NOMO-1 (cell line): ENCODE results near the gene OTC.
A peak's percentile ranks its signal among the peaks of the same experiment; 100 is the strongest.

ENCODE experiments used
- DNase-seq, 2 experiments: peaks; one replicate each; lab custom pipeline; 2025; ENCODE audit not compliant: unreplicated experiment in 2 of 2; lab: John Stamatoyannopoulos, UW

Gene OTC

DNA sequence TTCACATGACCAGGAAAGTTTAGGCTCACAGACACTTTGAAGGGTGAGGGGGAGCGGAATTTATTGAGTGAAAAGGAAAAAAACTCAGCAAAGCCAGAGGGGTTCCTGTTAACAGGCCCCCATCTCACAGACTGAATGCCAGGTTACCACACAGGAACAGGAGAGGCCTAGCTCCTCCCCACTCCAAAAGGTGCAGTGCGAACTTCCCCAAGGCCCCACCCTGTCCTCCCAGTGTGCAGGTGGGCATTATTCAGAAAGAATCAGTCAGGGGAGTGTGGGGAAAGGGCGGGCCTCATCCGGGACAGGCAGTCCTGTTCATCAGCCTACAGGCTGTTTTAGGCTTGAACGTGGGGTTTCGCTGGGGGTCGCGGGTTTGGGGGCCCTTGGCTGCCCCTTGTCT lies 4.0 kb downstream of the OTC start:
- no peak for DNase-seq

DNA sequence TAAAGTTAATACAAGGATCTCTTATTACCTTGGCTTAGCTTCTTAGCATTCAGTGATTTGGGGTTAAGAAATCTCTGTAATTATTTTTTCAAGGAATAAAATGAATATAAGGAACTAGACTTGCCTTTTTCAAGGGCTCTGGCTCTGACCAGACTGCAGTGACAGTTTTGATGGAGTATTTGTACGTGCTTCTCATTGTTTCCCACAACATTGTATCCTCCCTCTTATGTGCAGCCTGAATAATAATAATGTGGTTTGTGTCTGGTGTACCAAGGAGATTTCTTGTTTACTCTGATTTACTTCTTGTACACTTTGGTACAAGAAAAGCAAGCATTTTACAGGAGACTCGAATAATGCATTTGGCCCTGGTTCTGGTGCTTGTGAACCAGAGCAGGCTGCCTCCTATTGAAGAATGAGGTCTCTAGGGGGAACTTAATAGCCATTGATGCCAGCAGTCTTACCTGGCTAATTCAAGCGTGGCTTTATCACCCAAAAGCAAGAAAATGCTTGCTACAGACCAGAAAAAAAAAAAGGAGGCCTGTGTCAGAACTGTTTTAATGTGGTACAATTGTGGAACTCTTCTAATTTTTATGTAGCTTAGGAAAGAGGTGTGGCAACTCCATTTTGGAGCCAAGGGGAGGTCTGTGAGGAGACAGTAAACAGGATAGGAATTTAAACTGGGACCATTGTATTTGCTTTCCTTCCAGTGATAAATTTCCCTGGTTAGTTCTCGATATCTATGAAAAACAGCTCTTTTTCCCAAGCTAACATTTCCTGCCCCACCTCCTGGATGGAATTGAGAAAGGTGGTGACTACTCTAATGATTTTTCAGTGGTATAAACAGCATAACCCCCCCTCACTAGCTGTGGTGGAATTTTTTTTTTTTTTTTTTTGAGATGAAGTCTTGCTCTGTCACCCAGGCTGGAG lies 5.6 kb downstream of the OTC start:
- no peak for DNase-seq

GRCh38 chrX:38363046-38363445 lies 10.6 kb downstream of the OTC start:
- no peak for DNase-seq

DNA sequence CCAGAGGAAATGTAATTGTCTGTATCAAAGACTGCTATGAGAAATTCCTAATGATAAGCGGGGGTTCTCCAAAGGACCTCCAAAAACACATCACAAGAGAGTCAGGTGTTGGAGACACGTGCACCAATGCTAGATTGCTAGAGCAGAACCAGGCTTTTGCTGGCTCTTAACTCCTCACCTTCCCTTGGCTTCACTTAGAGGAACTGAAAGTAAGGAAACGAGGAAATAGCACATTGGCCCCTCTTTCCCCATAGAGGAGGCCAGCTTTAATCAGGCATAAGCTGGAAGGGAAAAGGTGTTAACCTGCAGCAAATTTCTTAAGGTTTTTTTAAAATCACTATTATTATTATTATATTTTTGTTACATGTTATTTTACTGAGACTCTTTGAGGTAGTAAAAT lies 13.6 kb downstream of the OTC start:
- peak; percentile 76 to 81 for DNase-seq

GRCh38 chrX:38368774-38369173 lies 16.4 kb downstream of the OTC start:
- DNase-seq: no peak

DNA sequence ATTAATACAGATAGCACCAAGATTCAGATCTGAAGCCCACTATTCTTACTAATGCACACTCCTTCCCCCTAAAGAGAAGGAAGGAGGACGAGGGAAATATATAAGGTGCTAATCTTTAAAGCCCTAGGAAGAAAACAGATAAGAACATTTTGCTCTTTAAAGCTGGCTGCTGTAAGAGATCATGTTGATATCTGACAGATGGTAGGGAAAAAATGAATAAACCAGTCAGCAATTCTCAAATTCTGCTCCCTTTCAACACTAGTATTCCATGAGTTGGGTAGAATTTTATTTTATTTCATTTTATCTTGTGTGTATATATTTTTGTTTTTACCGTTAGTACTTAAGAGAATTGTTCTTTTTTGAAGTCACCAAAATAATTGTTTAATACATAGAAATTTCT lies 19.2 kb downstream of the OTC start:
- no peak for DNase-seq

DNA sequence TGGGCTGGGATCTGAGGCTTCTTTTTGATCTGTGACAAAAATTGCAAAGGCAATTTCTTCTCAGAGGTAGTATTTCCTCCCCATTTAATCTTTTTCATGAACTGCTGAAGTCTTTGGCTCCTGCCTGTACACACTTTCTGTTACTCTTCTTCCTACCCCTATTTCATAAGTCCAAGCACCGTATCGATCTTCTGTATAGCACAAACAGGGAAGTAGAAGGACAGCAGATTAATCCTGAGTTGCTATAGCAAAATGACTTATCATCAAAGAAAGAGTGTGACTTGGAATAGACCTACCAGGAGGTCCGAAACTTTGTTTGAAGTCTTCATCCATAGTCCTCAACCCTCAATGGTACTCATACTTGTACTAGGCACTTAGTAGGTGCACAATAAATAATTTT lies 22.0 kb downstream of the OTC start:
- no peak for DNase-seq

DNA sequence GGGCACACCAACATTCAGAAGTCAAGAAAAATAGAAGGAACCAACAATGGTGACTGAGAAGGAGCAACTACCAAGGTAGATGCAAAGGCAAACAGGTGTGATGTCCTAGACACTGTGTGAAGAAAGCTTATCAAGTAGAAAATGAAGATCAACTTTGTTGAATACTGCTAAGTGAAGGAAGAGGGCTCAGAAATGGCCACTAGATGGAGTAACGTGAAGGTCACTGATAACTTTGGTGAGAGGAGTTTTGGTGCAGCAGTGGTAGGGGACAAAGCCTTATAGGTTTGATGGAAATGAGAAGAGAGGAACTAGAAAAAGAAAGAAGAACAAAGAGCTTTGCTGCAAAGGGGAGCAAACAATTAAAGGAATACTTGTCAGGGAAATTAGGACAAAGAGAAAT lies 23.5 kb downstream of the OTC start:
- DNase-seq: peak; percentile 11 to 44

DNA sequence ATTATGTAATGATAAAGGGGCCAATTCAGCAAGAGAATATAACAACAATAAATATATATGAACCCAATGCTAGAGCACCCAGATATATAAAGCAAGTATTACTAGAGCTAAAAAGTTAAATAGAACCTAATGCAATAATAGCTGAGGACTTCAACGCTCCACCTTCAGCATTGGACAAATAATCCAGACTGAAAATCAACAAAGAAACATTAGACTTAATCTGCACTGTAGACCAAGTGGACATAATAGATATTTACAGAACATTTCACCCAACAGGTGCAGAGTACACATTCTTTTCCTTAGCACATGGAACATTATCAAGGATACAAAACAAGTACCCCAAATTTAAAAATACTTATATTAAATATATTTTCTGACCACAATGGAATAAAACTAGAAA lies 24.3 kb downstream of the OTC start:
- DNase-seq: no peak

DNA sequence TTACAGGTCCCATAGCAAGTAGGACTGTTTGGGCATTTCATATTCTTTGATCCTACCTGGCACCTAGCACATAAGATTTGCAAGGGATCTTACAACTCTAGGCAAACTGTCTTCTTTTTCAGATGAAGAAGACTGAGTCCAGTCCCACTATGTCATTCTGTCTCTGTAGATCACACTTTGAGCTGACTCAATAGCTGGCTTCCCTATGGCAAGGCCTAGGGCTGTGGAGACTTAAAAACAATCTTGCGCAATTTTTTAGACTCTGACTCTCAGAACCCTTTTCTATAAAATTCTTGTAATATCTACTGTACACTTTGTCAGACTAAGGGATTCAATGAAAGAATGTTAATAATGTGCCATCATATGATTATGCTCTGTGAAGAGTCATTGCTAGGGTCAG lies 26.7 kb downstream of the OTC start:
- peak; percentile 15 to 23 for DNase-seq

DNA sequence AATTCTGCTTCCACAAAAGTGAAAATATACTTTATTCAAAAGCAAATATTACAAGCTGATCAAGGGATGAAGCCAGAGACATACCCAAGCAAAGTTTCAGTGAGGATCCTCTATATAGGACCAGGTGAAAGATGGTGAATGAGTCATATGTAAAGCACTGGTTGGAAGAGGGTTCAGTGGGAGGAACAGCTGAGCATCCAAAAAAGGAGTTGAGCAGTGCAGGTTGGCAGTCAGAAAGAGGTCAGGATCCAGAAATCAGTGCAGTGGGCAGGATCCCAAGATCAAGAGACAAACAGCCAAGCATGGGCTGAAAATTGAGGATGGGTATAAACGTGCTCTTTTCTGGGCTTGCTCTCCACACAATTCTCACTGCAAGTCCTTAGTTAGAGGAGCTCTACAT lies 30.3 kb downstream of the OTC start:
- no peak for DNase-seq

DNA sequence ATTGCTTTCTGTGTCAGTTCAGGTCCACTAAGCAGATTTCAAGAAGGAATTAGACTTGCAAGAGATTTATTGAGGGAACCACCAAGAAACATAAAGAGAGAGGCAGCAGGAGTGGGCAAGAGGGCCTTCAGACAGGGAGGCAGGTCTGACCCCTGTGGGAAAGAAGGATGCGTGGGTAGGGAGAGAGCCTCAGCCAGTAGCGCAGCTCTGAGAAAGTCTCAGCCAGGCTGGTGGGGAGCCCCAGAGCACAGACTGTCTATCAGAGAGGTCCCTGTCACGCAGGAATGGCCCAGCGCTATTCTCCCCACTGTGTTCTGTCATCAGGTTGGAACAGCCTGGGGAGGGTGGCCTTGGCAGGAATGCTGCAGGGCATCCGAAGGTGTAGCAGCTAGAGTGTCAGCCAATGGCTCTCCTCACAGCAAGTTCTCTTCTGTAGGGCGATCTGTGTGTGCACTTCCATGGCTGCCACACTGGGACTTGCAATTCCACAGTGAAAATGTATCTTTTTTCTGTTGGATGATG lies 48.0 kb downstream of the OTC start:
- no peak for DNase-seq

- DNase-seq: no peak
Observed at GRCh38 chrX:38402118-38402517, 49.7 kb downstream of the OTC start.

DNA sequence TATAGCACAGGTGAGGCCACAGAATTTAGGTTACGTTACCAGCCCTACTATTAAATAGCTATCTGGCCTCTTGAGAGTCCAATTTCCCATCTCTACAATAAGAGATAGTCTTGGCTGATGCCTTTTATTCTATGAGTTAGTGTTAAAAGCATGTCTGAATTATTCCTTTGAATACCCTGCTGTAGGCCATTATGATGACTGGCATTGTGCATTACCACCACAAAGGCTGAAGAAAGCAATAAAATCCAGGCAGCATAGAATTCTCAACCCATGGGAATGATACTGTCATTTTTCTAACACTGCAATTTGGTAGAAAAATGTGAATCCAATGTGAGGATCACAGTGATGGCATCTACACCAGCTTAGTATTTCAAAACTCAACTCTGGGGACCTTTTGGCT lies 51.4 kb downstream of the OTC start:
- no peak for DNase-seq

GRCh38 chrX:38407126-38407525 lies 54.7 kb downstream of the OTC start:
- DNase-seq: no peak

DNA sequence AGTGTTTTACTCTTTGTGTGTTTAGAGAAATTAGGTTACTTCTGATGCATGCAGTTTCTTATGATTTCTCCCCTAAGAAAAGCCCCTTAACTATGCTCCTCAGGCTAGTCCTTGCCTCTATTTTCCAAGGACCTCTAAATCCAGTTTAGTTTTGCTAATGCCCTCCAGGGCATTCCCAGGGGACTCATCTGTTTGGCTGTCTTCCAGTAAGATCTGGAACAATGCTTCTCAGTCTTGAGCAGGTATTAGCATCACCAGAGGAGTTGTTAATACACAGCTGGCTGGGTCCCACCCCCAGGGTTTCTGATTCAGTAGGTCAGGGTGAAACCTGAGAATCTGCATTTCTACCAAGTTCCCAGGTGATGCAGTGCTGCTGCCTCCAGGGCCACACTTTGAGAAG lies 56.9 kb downstream of the OTC start:
- DNase-seq: no peak

DNA sequence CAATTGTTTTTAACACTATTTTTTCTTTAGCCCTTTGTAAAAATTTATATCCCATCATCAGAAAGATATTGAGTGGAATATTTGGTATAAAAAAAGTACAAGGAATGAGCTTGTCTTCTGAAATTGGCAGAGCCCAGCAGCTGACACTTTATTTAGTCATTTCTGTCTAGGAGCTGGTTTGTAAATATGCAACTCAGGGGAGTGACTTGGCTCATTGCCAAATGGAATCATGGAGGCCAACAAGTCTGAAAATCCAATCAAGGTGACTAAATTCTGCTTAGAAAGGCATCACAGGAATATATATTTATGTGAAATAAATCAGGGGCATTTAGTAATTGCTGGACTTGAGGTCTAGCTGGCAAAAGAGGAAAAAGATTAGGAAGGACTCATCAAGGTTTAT lies 74.4 kb downstream of the OTC start:
- peak in 1 of 2 experiments; percentile 41 for DNase-seq

GRCh38 chrX:38431525-38431924 lies 79.1 kb downstream of the OTC start:
- DNase-seq: no peak

DNA sequence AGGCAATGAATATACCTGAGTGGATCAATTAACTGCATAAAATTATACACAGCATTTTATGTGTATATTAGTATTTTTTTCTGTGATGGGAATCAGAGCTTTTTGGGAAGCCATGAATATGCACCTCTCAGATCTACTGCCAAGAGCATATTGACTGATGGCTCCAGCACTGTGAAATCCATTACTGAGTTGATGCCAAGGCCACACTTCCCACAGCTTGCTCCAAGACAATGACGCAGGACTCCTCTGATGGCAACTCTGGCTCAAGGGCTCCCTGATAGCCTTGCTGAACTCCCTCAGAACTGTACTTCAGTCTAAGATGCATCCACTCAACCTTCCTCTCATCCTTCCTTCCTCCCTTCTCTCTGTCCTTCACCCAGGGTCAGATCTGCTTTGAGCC lies 82.7 kb downstream of the OTC start:
- no peak for DNase-seq

DNA sequence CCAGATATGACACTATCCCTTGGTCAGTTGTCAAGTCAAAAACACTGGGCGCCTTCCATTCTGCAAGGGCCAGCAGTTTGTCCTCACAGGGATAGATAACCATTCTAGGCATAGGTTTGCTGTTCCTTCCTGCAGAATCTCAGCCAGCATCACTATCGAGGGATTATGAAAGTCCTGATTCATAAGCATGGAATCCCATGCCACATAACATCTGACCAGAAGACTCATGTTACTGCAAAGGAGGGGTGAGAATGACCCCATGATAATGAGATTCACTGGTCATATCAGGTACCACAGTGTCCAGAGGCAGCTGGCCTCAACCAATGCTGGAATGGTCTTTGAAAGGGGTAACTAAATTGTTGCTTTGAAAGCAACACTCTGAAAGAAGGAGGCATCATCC lies 84.7 kb downstream of the OTC start:
- DNase-seq: no peak

DNA sequence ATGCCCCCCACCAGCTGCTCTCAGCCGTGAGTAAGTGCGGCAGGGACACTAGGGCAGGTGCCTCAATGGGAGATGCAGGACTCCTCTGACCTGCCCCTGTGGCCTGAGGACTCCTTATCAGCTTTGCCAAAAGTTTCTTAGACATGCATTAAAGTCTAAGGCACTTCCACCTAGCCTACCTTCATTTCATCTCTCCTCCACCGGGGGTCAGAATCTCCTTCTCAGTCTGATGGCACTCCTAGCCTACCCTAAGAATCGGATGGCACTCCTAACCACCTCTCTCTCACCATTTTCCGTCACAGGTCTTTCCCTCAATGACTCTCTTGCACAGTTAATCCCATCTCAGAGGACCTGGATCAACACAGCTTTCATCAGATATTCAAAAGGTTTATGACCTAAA lies 85.9 kb downstream of the OTC start:
- DNase-seq: no peak

DNA sequence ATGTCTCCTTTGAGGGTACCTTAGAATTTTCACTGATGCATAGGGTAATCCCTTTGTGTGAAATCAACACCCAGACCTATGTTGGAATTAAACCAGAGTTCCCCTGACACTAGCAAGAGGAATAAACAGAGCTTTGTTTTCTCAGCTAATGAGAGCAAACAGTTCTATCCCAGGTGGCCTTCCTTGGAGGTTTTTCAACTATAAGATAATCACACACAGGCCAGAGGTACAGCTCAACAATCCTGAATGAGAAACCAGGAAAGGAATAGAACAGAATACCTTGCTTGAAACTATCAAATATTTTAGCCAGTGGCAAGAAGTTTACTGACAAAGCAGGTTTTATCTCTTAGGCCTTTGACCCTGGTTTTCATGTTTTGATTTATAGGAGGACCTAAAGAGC lies 100.2 kb downstream of the OTC start:
- DNase-seq: no peak

DNA sequence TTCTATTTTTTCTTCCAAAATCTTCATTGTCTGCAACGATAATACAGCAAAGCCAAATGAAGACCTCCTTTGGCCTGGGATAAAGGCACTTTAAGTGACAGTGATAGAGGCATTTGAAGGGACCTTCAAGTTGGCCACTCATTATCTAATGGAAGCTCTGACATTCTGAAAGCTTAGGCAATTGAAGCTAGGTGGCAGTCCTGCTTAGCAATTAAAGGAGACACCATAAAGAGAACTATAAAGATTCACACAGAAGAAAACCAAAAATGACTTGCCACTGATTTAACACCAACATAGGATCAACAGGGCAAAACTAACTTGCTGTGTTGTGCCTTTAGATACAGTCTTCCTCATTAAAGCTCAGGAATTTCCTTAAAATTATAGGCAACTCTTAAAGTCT lies 105.7 kb downstream of the OTC start:
- no peak for DNase-seq
